Stimulated activated naive CD8-positive, alpha-beta T cell treated with anti-CD3 and anti-CD28 coated beads, Interleukin-15, amount 100 ng/mL, for 72 hours (primary cell): Measurements from ENCODE around the gene RXFP2.
A peak's percentile ranks its signal among the peaks of the same experiment; 100 is the strongest.

Source experiments
- ATAC-seq: fragments of 150-1000 bp; cut with Tn5 transposase; 2 replicates; pipeline ENCODE4 v1.10.0; 2021; ENCODE audit warnings: mild to moderate bottlenecking, moderate library complexity
- DNase-seq, 2 donors: peaks; one replicate each; pipeline ENCODE4 v3.0.0; 2021 to 2022
- H3K27ac Mint-ChIP-seq, 2 donors: one replicate each; pipeline ENCODE4 v1.8.0; 2022; ENCODE audit warnings: mild to moderate bottlenecking in 2 of 2, mixed read lengths in 2 of 2, moderate library complexity in 2 of 2
- H3K27me3 Mint-ChIP-seq: one replicate; pipeline ENCODE4 v1.8.0; 2022; ENCODE audit warnings: mixed read lengths
- H3K4me1 Mint-ChIP-seq: one replicate; pipeline ENCODE4 v1.8.0; 2022; ENCODE audit warnings: mild to moderate bottlenecking, mixed read lengths
- H3K4me3 Mint-ChIP-seq, 2 donors: one replicate each; pipeline ENCODE4 v1.8.0; 2022; ENCODE audit warnings: mild to moderate bottlenecking in 2 of 2, mixed read lengths in 2 of 2, moderate library complexity in 1 of 2
- H3K9me3 Mint-ChIP-seq, 2 donors: one replicate each; pipeline ENCODE4 v1.8.0; 2022; ENCODE audit warnings: mixed read lengths in 2 of 2

RXFP2 gene

GRCh38 chr13:31755803-31756212 lies 16.5 kb downstream of the RXFP2 start:
- no peaks in the 10 kb centered on the region for H3K9me3 Mint-ChIP-seq
- H3K4me1 Mint-ChIP-seq, result no peaks in the 10 kb centered on the region
- DNase-seq (no peak), ATAC-seq (no peak)
- H3K27ac Mint-ChIP-seq, result no peak overlapping the region
- H3K27me3 Mint-ChIP-seq, result peaks cover 9% of the 10 kb centered on the region
- H3K4me3 Mint-ChIP-seq, result no peak overlapping the region

GRCh38 chr13:31756346-31756745 lies 17.0 kb downstream of the RXFP2 start:
- DNase-seq (no peak), ATAC-seq (no peak)
- no peak overlapping the region for H3K4me3 Mint-ChIP-seq
- H3K9me3 Mint-ChIP-seq, result no peaks in the 10 kb centered on the region
- peaks cover 9% of the 10 kb centered on the region for H3K27me3 Mint-ChIP-seq
- H3K4me1 Mint-ChIP-seq, result no peaks in the 10 kb centered on the region
- H3K27ac Mint-ChIP-seq, result peak overlapping the region in 1 of 2 donors; percentile 59

GRCh38 chr13:31761951-31762350 lies 22.6 kb downstream of the RXFP2 start:
- DNase-seq, result no peak
- Mint-ChIP-seq H3K9me3 (peaks cover 0 to 4% of the 10 kb centered on the region in 2 donors), H3K4me1 (no peaks in the 10 kb centered on the region), H3K4me3 (no peak overlapping the region), H3K27ac (no peak overlapping the region), H3K27me3 (no peaks in the 10 kb centered on the region)
- no peak for ATAC-seq

GRCh38 chr13:31764556-31764955 lies 25.2 kb downstream of the RXFP2 start:
- Mint-ChIP-seq H3K9me3 (peaks cover 0 to 4% of the 10 kb centered on the region in 2 donors), H3K27ac (no peak overlapping the region), H3K4me3 (no peak overlapping the region), H3K27me3 (no peaks in the 10 kb centered on the region), H3K4me1 (no peaks in the 10 kb centered on the region)
- ATAC-seq, result no peak
- DNase-seq, result no peak

- no peak for DNase-seq
- H3K27ac Mint-ChIP-seq, result no peak overlapping the region
Measured at GRCh38 chr13:31765138-31765785, 25.9 kb downstream of the RXFP2 start.

GRCh38 chr13:31767175-31767900 lies 28.0 kb downstream of the RXFP2 start:
- Mint-ChIP-seq H3K4me3 (no peak overlapping the region), H3K27me3 (no peaks in the 10 kb centered on the region), H3K9me3 (peaks cover 0 to 4% of the 10 kb centered on the region in 2 donors), H3K4me1 (no peaks in the 10 kb centered on the region), H3K27ac (no peak overlapping the region)
- DNase-seq (no peak), ATAC-seq (no peak)

More at GRCh38 chr13:31765138-31765785, 25.9 kb downstream of the RXFP2 start:
- H3K27me3 Mint-ChIP-seq, result no peaks in the 10 kb centered on the region
- peaks cover 0 to 4% of the 10 kb centered on the region in 2 donors for H3K9me3 Mint-ChIP-seq
- no peak overlapping the region for H3K4me3 Mint-ChIP-seq
- no peaks in the 10 kb centered on the region for H3K4me1 Mint-ChIP-seq
- no peak for ATAC-seq

GRCh38 chr13:31768351-31768750 lies 29.0 kb downstream of the RXFP2 start:
- Mint-ChIP-seq H3K27me3 (no peaks in the 10 kb centered on the region), H3K27ac (no peak overlapping the region), H3K4me3 (no peak overlapping the region), H3K9me3 (no peaks in the 10 kb centered on the region), H3K4me1 (no peaks in the 10 kb centered on the region)
- no peak for DNase-seq
- no peak for ATAC-seq

GRCh38 chr13:31769575-31769974 lies 30.2 kb downstream of the RXFP2 start:
- no peaks in the 10 kb centered on the region for H3K4me1 Mint-ChIP-seq
- no peaks in the 10 kb centered on the region for H3K9me3 Mint-ChIP-seq
- no peaks in the 10 kb centered on the region for H3K27me3 Mint-ChIP-seq
- no peak for DNase-seq
- no peak overlapping the region for H3K4me3 Mint-ChIP-seq
- ATAC-seq, result no peak
- no peak overlapping the region for H3K27ac Mint-ChIP-seq

- Mint-ChIP-seq H3K27ac (no peak overlapping the region), H3K4me1 (no peaks in the 10 kb centered on the region), H3K27me3 (no peaks in the 10 kb centered on the region), H3K9me3 (no peaks in the 10 kb centered on the region), H3K4me3 (no peak overlapping the region)
- ATAC-seq (no peak), DNase-seq (no peak)
Measured at GRCh38 chr13:31772231-31772630, 32.9 kb downstream of the RXFP2 start.

- DNase-seq (no peak), ATAC-seq (no peak)
- no peak overlapping the region for H3K4me3 Mint-ChIP-seq
- no peaks in the 10 kb centered on the region for H3K9me3 Mint-ChIP-seq
- no peaks in the 10 kb centered on the region for H3K27me3 Mint-ChIP-seq
- H3K4me1 Mint-ChIP-seq, result no peaks in the 10 kb centered on the region
- no peak overlapping the region for H3K27ac Mint-ChIP-seq
Measured at GRCh38 chr13:31773538-31773937, 34.2 kb downstream of the RXFP2 start.

- H3K4me1 Mint-ChIP-seq, result no peaks in the 10 kb centered on the region
- ATAC-seq (no peak), DNase-seq (no peak)
- H3K27me3 Mint-ChIP-seq, result peaks cover under 1% of the 10 kb centered on the region
- no peaks in the 10 kb centered on the region for H3K9me3 Mint-ChIP-seq
- H3K27ac Mint-ChIP-seq, result no peak overlapping the region
- no peak overlapping the region for H3K4me3 Mint-ChIP-seq
Measured at GRCh38 chr13:31774186-31774750, 34.9 kb downstream of the RXFP2 start.

GRCh38 chr13:31775148-31775547 lies 35.8 kb downstream of the RXFP2 start:
- Mint-ChIP-seq H3K27me3 (peaks cover 10% of the 10 kb centered on the region), H3K9me3 (no peaks in the 10 kb centered on the region), H3K4me1 (no peaks in the 10 kb centered on the region), H3K4me3 (no peak overlapping the region), H3K27ac (no peak overlapping the region)
- no peak for DNase-seq
- ATAC-seq, result no peak

- H3K9me3 Mint-ChIP-seq, result no peaks in the 10 kb centered on the region
- peaks cover 11% of the 10 kb centered on the region for H3K27me3 Mint-ChIP-seq
- H3K4me1 Mint-ChIP-seq, result no peaks in the 10 kb centered on the region
- H3K27ac Mint-ChIP-seq, result no peak overlapping the region
- H3K4me3 Mint-ChIP-seq, result no peak overlapping the region
- DNase-seq (no peak), ATAC-seq (no peak)
Measured at GRCh38 chr13:31775686-31776085, 36.4 kb downstream of the RXFP2 start.

GRCh38 chr13:31781064-31781463 lies 41.7 kb downstream of the RXFP2 start:
- Mint-ChIP-seq H3K9me3 (no peaks in the 10 kb centered on the region), H3K4me3 (no peak overlapping the region), H3K27ac (no peak overlapping the region), H3K27me3 (peaks cover 11% of the 10 kb centered on the region), H3K4me1 (no peaks in the 10 kb centered on the region)
- DNase-seq (no peak), ATAC-seq (no peak)

- no peak overlapping the region for H3K4me3 Mint-ChIP-seq
- no peaks in the 10 kb centered on the region for H3K27me3 Mint-ChIP-seq
- ATAC-seq (no peak), DNase-seq (no peak)
- no peaks in the 10 kb centered on the region for H3K9me3 Mint-ChIP-seq
- H3K4me1 Mint-ChIP-seq, result no peaks in the 10 kb centered on the region
- H3K27ac Mint-ChIP-seq, result peak overlapping the region in 1 of 2 donors; percentile 22
Measured at GRCh38 chr13:31786011-31786410, 46.7 kb downstream of the RXFP2 start.

GRCh38 chr13:31790992-31791391 lies 51.7 kb downstream of the RXFP2 start:
- Mint-ChIP-seq H3K9me3 (no peaks in the 10 kb centered on the region), H3K27ac (no peak overlapping the region), H3K4me1 (no peaks in the 10 kb centered on the region), H3K27me3 (no peaks in the 10 kb centered on the region), H3K4me3 (no peak overlapping the region)
- ATAC-seq (no peak), DNase-seq (no peak)
